HG02642 (cell line): ENCODE data around the gene ZNF470.

Experiments used
- ATAC-seq: cut with Tn5 transposase; IDR thresholded peaks from one replicate; pipeline ENCODE4 v1.9.1; 2021; ENCODE audit warnings: mild to moderate bottlenecking; ENCODE audit not compliant: unreplicated experiment, poor library complexity

The ZNF470 gene

DNA sequence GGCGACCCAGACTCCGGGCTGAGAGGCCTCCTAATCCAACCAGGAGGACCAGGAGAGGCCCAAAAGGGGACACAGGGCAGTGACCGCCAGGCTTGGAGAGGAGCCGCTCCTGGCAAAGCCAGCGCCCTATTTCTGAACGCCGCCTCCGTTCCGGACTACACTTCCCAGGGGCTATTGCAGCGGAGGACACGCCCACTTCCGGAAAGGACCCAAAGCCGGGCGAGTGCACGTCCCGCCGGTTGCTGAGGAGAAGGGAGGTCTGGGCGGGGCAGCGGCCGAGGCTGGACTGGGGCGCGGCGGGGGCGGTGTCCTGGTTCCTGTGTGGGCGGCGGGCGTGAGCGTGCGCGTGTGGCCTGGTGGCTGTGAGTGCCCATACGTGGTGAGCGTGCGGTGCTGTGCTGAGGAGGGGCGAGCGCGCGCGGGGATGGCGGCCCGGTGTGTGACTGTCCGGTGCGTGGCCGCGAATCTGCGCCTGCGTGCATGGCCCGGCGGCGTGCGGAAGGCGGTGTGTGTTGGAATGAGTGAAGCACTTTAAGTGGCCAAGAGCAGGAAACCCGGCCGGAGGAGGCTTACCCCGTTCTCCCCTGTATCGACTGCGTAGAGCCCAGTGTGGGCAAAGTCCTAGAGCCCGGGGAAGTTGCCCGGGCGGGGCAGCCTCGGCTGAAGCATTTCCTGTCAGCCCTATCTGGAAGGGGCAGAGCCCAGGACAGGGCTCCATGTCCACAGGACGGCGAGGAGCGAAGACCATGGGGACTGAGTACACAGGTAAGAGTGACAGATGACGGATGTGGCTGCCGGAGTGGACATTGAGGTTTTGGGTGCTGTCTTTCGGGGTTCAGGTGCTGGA, at the start of gene ZNF470:
TSS of gene ZNF470 (plus strand) at position 195 of the 847 bp plus-strand sequence. CDS start 2,844 bp downstream, outside the sequence.
- peak; percentile 98 for ATAC-seq

DNA sequence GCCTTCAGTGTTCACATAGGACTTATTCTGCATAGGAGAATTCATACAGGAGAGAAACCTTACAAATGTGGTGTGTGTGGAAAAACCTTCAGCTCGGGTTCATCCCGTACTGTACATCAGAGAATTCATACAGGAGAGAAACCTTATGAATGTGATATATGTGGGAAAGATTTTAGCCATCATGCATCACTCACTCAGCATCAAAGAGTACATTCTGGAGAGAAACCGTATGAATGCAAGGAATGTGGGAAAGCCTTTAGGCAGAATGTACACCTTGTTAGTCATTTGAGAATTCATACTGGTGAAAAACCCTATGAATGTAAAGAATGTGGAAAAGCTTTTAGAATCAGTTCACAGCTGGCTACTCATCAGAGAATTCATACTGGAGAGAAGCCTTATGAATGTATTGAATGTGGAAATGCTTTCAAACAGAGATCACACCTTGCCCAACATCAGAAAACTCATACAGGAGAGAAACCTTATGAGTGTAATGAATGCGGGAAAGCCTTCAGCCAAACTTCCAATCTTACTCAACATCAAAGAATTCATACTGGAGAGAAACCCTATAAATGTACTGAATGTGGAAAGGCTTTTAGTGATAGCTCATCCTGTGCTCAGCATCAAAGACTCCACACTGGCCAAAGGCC, 41.9 kb upstream of the ZNF470 start:
- no peak for ATAC-seq

DNA sequence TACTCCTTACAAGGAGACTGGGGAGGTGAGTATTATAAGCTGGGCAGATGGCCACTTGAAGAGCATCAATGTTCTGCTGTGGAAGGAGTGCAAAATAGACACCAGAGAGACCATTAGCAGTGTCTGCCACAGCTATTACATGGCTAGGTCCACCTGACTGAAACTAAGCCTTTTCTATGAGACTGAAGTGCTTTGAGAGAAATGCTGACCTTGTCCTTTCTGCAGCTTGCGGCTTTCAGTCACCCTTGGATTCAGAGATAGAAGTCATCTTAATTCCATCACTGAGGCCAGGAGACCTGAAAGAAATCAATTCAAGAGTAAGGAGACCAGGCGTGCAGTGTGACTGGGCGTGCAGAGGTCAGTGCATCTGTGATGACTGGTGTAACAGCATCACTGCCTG, 29.8 kb upstream of the ZNF470 start:
- ATAC-seq, result no peak

DNA sequence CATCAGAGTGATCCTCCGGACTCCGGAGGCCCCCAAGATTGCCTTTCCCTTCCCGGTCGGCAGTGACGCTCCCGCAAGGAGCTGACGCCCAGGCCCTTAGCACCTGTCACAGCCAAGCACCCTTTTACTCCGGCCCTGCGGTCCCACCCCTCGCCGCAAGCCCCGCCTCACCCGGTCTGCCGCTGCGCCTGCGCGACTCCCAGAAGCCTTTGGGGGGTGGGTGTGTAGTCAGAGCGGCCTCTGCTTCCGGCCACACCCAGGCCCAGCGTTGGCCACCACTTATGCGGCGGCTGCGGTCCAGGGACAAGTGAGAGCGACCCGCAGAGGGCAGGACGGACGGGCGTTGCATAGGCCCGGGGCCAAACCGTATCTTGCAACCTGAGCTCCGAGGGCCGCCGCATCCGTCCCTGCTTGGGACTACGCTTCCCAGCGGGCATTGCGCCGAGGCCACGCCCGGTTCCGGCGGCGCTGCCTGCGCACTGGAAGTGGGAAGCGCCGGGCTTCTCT, 29.0 kb upstream of the ZNF470 start:
- ATAC-seq, result peak; percentile 91

DNA sequence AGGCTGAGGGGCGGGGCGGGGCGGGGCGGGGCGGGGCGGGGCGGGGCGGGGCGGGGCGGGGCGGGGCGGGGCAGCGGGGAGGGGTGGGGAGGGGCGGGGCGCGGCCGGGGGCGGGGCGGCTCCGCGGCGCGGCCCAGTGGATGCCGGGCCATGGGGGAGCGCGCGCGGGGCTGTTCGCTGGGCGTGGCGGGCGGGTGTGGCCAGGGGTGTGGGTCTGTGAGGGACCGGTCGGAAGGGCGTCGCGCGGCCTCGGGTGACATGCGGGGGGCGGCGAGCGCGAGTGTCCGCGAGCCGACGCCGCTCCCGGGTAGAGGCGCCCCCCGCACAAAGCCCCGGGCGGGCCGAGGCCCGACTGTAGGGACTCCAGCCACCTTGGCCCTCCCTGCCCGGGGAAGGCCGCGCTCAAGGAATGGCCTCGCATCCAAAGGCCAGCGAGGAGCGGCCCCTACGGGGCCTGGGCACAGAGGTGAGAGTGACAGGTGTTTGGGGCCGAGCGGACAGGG, 28.5 kb upstream of the ZNF470 start, which contains the start of gene ZFP28:
TSS of gene ZFP28 (plus strand) at position 188 of the 503 bp plus-strand sequence. CDS start at position 259, 71 bp downstream.
- ATAC-seq, result peak; percentile 58

DNA sequence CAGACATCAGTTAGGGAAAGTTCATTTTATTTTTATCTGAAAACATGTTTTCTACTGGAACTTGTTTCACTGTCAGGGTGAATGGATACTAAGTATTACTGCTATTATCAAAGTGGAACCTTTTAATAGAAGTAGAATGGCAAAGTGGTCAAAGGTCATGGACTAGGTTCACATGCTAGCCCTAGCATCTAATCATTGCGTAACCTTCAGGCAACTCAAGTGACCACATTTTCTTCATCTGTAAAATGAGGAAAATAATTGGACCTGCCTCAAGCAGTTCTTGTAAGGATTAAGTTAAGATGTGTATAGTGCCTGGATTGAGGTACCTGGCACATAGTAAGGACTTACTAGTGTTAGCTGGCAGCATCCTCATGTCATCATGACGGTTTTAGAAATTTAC, 23.5 kb upstream of the ZNF470 start:
- no peak for ATAC-seq

DNA sequence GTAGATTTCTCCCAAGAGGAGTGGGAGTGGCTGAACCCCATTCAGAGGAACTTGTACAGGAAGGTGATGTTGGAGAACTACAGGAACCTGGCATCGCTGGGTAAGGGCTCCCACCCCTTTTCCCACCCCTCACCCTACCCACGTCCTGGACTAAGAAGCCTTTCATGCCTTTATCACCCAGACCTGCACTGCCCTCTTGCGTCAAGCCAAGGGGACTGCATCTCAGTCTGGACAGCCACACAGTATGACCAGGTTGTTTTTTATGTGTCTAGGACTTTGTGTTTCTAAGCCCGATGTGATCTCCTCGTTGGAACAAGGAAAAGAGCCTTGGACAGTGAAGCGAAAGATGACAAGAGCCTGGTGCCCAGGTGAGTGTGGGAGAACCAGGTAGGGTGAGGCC, 19.7 kb upstream of the ZNF470 start:
- ATAC-seq, result no peak

DNA sequence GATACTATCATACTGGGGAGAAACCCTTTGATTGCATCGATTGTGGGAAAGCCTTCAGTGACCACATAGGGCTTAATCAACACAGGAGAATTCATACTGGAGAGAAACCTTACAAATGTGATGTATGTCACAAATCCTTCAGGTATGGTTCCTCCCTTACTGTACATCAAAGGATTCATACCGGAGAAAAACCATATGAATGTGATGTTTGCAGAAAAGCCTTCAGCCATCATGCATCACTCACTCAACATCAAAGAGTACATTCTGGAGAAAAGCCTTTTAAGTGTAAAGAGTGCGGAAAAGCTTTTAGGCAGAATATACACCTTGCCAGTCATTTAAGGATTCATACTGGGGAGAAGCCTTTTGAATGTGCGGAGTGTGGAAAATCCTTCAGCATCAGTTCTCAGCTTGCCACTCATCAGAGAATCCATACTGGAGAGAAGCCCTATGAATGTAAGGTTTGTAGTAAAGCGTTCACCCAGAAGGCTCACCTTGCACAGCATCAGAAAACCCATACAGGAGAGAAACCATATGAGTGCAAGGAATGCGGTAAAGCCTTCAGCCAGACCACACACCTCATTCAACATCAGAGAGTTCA, 12.9 kb upstream of the ZNF470 start:
- no peak for ATAC-seq

DNA sequence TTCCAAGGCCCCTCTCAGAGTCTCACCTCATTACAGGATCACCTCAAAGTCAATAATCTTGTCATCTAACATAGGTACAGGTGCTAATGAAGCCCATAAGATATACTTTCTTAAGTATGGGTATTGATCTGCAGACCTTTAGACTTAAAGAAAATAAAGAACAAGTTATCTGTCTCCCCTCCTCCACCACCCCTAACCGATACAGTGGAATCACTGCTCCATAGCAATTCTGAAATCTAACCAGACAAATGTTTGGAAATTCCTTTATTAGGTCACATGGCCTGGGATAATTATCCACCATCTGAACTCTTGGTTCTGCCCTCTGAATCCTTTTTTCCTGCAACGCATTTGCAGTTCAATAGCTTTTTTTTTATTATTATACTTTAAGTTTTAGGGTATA, 4.5 kb upstream of the ZNF470 start:
- no peak for ATAC-seq

DNA sequence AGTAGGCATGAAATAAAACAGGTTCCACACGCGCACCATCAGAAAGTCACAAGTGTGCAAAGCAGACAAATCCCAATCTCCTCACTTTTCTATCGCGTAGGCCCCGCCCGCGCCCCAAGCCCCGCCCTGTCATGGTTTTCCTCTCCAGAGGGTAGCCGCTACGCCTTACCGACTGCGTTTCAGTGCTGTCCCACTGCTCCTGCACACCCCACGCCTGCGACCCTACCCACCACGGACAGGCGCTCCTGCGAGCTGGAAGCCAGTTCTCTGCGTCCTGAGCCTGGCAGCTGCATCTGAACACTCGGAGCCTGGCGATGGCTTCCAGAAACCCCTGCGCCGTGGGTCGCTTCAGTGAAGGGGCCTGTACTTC, 379 bp upstream of the ZNF470 start:
- ATAC-seq, result peak; percentile 34

DNA sequence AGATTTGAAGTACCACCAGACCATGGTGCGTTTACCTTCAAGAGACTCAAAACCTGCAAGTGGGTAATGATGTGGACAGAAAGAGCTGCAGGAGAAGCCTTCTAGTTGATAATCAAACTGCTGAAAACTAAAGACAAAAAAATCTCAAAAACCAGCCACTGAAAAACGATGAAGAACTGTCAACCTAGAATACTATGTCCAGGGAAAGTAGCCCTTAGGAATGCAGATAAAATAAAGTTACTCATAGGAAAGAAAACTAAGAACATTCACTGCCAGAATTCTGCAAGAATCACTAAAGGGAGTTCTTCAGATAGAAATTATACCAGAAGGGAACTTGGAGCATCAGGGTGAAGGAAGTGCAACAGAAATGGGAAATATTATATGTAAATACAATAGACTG, 5.3 kb downstream of the ZNF470 start:
- ATAC-seq, result no peak

DNA sequence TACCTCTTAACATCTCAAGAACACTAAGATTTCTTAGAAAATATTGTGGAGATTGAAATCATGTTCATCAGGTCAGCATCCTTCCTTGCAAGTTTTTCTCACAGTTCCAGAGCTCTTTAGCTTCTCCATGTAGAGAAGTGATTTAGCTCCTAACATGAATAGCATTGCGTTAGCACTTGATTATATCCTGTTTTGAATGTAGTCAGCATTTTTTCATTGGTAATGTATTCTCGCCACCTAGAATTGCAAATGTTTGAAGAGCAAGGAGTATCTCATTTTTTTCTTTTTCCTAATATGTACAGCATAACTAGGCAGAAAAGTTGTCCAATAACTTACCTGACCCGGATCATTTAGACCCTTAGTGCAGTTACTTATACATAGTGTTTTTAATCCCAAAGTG, 6.6 kb downstream of the ZNF470 start:
- no peak for ATAC-seq

DNA sequence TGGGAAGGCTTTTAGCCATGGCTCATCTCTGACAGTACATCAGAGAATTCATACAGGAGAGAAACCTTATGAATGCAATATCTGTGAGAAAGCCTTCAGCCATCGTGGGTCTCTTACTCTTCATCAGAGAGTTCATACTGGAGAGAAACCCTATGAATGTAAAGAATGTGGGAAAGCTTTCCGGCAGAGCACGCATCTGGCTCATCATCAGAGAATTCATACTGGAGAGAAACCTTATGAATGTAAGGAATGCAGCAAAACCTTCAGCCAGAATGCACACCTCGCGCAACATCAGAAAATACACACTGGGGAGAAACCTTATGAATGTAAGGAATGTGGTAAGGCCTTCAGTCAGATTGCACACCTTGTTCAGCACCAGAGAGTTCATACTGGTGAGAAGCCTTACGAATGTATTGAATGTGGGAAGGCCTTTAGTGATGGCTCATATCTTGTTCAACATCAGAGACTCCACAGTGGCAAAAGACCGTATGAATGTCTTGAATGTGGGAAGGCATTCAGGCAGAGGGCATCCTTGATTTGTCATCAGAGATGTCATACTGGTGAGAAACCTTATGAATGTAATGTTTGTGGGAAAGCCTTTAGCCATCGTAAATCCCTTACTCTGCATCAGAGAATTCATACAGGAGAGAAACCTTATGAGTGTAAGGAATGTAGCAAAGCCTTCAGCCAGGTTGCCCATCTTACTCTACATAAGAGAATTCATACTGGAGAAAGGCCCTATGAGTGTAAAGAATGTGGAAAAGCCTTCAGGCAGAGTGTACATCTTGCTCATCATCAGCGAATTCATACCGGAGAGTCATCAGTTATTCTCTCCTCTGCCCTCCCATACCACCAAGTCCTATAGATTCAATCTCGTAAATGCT, 10.7 kb downstream of the ZNF470 start:
- ATAC-seq, result no peak

DNA sequence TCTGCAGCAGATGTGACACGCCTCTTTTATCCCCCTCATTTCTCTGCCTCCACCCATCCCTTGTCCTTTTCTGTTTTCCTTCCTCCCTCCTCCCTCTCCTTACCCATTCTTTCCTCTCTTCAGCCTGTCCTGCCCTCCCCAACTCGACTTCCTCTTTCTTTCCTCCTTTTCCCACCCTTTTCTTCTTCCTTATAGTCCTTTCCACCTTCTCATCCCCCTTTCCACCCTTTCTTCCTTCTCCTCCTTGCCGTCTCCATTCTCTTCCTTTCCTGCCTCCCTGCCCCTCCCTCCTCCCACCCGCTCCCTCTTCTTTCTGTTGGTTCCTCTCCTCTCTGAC, 27.1 kb downstream of the ZNF470 start:
- ATAC-seq, result no peak

DNA sequence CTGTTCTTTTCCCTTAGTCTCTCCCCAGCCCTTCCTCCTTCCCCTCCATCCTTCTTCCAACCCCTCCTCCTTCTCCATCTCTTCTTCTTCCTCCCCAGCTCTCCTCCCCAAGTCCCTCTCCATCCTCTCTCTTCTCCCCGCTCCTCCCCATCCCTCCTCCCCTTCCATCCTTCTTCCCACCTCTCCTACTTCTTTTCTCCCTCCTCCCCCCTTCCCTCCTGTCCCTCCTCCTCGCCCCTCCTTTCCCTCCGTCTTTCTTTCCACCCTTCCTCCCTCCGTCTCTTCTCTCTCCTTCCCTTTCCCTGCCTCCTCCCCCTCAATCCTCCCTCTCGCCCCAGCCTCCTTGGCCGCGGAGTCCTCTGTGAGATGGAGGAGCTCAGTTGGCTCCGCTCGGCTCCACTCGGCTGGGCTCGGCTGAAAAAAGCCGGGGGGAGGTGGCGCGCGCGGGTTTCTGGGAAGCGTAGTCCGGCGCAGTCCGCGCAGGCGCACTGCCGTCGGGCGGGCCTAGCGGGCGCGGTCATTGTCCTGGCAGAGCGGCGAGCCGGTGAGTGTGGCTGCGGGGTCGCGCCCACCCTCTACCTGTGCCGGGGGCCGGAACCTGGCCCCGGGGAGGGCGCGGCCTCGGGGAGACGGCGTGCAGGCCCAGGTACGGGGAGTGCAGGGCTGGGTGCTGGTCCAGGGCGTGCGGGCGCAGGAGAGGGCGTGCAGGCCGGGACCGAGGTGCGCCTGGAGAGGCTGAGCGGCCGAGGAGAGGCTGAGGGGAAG, 27.7 kb downstream of the ZNF470 start, which contains the start of gene ZNF71:
TSS of gene ZNF71 (plus strand) at position 520 of the 765 bp plus-strand sequence. CDS start 6,257 bp downstream, outside the sequence.
- peak; percentile 96 for ATAC-seq

DNA sequence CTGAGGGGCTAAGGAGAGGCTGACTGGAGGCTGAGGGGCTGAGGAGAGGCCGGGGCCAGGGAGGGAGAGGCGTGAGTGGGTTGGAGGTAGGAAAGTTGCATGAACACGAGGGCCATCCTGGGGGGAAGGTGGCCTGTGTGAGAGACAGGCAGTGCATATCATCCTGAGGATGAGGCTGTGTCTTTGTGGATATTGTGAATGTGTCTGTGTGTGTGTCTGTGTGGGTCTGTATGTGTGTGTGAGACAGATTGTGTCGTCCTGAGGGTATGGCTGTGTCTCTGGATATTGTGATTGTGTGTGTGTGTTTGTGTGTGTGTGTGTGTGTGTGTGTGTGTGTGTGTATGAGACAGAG, 28.3 kb downstream of the ZNF470 start:
- ATAC-seq, result no peak

DNA sequence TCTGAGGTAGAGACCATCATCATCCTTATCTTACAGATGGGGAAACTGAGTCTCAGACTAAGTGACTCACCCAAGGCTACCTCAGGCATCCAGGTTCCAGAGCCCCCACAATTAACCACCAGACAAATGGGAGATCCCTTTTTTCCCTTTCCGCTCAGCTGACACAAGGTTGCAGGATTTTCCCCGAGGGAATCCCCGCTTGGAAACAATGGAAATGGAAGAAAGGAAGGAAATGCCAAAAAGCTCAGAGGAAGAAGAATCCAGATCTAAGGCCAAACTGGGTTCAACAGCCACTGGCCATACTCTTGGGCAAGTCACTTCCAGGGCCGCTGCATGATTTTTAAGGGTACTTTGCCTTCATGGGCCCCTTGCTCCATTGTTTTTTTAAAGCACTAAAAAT, 29.4 kb downstream of the ZNF470 start:
- no peak for ATAC-seq

DNA sequence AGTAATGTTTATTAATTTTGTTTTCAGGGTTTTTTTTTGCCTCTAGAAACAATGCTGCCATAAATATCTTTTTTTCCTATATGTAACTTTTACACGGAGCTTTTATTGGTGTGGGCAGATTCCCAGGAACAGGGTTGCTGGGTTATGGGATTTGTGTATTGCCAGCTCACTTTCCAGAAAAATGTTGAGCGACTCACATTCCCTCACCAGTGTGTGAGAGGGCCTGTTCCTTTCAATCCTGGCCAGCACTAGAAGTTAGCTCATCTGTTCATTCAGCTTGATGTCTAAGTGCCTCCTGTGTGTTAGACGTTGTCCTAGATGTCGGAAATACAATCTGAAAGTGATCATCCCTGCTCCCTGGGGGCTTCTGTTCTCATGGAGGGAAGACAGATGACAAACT, 30.4 kb downstream of the ZNF470 start:
- ATAC-seq, result no peak

DNA sequence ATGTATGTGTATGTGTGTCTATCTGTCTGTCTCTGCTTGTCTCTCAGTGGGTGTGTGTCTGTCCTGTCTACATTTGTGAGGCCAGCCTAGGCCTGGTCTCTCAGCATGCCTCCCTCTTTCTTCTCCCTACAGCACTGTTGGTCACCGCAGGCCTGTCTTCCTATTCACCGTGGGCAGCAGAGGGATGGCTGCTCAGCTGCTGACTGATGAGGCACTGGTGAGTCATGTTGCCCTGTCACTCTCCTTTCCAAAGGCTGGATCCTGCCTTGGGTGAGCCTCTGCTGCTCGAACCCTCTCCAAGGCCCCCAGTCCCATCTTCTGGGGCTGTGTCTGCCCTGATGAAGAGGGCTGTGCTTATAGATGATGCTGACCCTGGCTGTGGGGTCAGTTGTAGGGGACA, 34.1 kb downstream of the ZNF470 start:
- no peak for ATAC-seq
